UCSD-AML1 (cell line): ENCODE results near the gene TEP1.
"Not testable (repeated sequence)": the region's sequence is repeated elsewhere in the genome, so short reads cannot be mapped to it uniquely, and the experiment has no call there.

ENCODE experiments used
- DNase-seq: peaks from one replicate; lab custom pipeline; 2025; ENCODE audit not compliant: unreplicated experiment; lab: John Stamatoyannopoulos, UW

The TEP1 gene

DNA sequence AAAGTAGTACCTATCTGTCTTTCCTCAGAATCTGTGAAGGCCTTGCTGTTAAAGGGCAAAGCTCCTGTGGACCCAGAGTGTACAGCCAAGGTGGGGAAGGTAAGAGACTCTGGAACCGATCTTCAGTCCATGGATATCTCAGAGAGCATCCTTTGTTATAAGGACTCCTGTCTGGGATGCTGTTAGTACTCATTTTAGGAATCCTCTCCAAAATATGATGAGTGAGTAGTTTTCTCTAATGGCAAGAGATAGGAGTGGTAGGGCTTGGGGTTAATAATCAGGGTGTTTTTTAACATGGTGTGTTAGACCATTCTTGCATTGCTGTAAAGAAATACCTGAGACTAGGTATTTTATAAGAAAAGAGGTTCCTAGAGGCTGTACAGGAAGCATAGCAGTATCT, 67.9 kb downstream of the TEP1 start:
- DNase-seq = no peak

DNA sequence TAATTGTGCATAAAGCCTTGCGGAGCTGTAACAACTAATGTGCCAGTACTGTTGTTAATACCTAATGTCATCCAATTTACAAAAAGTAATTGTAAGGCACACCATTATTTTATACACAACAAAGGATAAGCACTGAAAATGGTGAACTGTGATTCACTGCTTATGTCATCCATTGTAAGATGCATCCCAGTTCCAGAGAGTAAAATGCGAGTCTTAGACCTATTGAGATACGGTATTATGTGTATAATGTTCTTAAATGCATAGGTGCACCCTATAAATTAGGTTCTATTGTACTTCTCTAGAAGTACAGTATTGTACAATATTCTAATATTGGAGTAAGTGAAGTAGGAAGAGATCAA, 69.5 kb downstream of the TEP1 start:
- no peak for DNase-seq

DNA sequence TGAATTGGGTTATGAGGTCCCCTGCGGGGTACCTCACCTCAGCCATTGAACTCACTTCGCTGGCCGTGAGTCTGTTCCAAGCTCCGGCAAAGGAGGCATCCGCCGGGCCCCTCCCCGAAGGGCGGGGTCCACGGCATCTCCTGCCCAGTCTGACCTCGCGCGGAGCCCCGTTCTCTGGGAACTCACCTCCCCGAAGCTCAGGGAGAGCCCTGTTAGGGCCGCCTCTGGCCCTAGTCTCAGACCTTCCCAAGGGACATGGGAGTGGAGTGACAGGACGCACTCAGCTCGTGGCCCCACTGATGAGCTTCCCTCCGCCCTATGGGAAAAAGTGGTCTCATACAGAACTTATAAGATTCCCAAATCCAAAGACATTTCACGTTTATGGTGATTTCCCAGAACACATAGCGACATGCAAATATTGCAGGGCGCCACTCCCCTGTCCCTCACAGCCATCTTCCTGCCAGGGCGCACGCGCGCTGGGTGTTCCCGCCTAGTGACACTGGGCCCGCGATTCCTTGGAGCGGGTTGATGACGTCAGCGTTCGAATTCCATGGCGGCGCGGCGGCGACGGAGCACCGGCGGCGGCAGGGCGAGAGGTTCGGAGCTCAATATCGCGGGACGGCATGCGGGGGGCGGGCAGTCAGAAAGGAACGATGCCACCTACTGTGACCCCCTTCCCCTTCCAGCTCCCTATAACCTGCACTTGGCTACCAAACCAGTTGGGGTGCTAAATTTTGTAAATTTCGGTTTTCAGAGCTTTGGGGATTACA, 70.0 kb downstream of the TEP1 start, which contains the start of gene PARP2:
PARP2 (plus strand) TSS at position 544 of the 770 bp plus-strand sequence; CDS start at position 551, 7 bp downstream.
- DNase-seq = peak; percentile 99

DNA sequence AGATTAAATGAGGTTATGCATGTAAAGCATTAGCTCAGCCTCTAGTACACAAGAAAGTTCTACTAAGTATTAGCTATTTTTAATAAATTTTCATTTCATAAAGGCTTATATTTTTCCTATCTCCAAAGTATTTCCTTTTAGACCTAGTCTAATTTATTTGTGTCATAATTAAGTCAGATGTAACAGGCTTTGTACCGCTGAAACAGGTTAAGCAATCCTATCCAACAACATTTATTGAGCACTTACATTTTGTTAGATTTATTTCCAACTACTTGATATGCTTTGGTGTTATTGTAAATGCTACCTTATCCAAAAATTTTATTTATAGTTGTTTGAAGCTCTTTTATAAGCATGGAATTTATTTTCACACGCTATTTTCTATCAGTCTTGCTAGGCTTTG, 71.7 kb downstream of the TEP1 start:
- no peak for DNase-seq

DNA sequence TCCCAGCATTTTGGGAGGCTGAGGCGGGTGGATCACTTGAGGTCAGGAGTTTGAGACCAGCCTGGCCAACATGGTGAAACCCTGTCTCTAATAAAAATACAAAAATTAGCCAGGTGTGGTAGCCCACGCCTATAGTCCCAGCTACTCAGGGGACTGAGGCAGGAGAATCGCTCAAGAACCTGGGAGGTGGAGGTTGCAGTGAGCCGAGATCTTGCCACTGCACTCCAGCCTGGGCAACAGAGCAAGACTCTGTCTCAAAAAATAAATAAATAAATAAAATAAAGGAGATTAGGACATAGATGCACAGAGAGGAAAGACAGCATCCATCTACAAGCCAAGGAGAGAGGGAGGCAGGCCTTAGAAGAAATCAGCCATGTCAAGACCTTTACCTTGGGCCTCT, 72.3 kb downstream of the TEP1 start:
- not testable (repeated sequence) for DNase-seq

DNA sequence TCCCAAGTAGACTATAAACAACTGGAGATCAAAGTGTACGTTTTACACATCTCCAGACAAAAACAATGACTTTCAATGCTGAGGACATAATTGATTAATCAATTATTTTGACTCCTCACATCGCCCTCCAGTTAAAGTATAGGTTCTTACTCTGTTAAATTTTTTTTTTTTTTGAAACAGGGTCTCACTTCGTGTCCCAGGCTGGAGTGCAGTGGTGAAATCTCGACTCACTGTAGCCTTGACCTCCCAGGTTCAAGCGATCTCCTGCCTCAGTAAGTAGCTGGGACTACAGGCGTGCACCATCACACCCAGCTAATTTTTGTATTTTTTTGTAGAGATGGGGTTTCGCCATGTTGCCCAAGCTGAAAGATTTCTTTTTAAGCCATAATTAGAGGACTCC, 79.3 kb downstream of the TEP1 start:
- DNase-seq = no peak

DNA sequence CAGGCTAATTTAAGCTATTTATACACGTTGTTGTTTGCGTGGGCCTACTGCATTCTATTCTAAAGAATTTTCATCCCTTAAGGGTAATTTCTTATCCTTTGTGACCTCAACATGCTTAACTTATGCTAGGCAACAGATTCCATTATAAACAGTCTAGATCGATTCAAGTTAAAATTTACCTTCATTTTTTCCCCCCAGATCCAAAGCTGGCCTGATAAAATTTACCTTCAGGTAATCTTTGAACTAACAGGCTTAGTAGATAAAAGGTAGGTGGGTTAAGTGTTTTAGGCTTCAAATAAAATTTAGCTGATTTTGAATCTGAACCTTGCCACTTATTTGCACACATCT, 79.8 kb downstream of the TEP1 start:
- no peak for DNase-seq

DNA sequence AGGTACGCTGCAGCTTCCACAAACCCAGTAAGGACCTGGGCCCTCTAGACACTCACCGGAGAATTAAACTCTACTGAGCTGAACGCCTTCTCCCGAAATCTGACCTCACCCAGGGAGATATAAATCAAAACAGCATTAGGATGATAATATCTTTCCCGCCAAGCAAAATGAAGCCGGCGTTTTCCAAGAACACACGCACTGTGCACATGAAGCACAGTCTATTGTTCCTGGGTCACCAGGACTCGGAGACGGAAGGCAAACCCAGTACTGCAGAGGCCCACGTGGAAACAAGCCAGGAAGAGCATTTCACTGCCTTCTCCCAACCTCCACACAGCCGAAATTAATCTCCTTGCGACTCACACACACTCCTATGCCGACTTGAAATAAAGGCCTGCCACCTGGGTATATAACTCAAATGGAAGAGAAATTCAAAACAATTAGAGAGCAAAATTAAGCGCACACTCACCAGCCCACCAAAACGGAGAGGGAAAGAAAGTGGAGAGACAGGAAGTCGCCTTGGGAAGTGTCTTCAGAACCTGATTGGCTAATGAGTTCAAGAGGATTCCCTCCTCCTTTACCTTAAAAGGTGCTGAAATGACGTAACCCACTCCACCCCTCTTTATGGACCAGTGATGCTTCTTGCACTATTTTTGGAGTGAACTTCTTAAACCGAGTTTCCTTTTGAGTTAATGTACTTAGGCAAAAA, 80.4 kb downstream of the TEP1 start, which contains the start of gene CCNB1IP1:
CCNB1IP1 (minus strand) TSS at position 492 of the 706 bp plus-strand sequence. CDS start 16,756 bp downstream, outside the sequence.
- peak; percentile 47 for DNase-seq

DNA sequence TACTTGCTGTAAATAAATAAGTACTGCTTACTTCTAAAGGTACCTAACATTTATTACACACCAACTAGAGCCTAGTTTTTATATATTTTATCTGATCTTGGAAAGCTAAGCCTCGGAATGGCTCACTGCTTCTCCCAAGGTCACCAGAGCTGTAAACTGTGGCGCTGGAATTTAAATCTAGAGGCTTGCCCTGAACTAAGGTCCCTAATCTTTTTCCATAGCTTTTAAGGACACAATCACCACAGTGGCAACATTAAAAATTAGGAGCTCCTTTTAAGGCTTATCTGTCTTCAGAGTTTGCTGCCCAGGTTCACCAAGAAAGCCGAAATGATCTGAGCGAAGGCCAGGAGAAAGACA, 80.9 kb downstream of the TEP1 start:
- no peak for DNase-seq

DNA sequence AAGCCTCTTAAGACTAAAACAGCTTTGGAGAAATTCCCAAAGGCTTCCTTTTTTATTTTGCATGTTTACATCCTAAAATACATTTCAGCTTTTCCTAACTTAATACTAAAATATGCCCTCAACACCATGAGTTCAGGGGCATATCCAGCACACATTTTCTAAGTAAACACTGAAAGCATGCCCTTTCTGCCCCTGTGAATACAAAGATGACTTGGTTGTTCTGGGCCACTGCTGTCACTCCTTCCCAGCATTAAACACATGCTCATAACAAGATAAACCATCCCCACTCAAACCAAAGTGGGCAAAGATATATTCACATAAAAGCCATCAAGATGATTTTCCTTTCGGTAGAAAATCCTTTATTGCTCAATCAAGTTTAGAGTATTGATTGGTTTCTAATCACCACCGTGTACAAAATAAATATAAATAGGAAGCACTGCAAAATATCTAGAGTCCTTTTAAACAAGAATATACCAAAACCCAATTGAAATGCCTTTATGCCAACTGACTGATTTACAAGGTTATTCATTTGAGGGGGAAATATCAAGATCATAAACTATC, 82.2 kb downstream of the TEP1 start:
- no peak for DNase-seq

DNA sequence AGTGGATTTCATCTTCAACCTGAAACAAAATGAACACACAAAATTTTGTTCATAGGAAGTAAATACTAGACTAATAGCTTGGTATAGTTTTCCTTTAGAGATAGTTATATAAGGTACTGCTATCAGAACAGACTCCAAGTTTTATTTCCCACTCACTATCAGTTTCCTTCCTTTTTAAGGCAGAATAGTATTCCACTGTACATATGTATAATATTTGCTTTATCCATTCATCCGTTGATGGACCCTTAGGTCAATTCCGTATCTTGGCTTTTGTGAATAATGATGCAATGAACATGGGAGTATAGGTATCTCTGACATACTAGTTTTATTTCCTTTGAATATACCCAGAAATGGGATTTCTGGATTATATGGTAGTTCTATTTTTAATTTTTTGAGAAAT, 83.9 kb downstream of the TEP1 start:
- no peak for DNase-seq

DNA sequence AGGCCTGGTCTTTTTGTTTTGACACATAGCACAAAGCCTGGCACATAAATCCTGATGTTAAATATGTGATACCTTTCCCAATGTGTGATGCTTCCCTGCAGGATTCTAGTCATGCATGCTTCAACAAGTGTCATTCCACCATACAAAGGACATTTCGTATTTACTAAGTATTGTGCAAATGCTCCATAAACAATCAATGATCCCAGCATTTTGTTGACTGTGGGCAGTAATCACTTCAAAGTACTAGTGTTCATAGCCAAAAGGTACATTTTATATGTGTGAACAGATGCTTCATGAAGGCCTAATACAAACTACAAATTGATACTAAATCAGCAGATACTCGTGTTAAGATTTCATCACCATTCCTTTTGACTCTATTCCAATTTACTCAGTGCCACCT, 84.6 kb downstream of the TEP1 start:
- DNase-seq = no peak

DNA sequence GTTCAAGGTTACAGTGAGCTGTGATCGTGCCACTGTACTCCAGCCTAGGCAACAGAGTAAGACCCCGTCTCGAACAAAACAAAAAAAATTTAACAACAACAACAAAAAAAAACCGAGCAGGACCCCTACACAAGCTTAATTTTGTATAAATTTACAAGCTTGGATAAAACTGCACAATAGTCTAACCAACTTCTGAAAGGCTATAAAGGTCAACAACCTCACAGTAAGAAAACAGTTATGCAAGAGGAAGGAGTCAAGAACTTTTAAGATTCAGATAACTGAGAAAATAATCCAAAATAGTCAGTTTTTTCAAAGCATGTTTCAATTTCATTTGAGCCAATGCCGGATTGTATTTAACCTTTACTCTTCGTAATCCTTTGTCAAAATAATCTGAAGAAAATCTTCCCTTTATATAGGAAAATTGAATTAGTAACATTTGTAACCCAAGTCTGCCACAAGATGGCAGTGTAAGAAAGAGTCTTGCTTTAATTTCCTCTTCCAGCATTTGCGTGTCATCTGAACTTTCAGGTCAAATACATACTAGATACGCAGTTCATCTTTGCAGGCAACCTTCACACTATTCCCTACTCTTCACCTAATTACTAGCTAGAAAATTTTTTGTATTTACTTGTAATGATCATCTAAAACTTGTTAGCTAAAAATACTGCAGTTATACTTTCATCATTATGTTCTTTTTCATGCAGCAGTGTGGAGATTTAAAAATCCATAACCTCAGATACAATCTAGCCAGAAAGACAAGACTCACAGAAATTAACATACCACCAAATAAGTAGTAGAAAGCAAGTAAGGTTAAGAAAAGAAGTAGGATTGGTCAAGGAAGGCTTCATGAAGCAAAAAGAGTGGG, 86.1 kb downstream of the TEP1 start:
- no peak for DNase-seq

DNA sequence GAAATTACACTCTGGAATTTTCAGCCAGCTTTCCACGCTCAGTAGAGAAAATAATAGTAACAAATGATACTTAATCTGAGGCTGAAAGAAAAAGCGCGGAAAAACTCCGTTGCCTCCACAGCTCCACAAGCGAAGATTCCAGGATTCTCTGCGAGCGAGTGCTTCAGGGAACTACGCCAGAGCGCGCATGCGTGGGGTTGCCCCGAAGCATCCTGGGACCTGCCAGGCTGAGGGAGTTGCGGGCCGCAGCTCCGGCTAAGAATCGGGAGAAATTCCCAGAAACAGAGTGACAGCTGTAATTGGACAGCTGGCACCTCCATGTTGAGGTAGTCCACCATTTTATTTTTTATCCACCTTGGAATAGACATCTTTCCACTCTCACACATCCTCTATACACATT, 95.6 kb downstream of the TEP1 start:
- DNase-seq = no peak
